K562 (cell line): ENCODE data around the gene KAT7. TPM values are rescaled to one million over a fixed set of nuclear protein-coding genes. Genes with fewer than 3 reads are reported as not detected.

ENCODE experiments used
- CEBPB ChIP-seq: fragments of 450-650 bp; IDR thresholded peaks from 2 replicates; pipeline ENCODE4 v1.6.1; 2016; ENCODE audit warnings: missing genetic modification characterization, missing compliant biosample characterization
- LEF1 ChIP-seq: fragments of 450-650 bp; IDR thresholded peaks from 2 replicates; pipeline ENCODE4 v1.6.1; 2016; ENCODE audit warnings: mild to moderate bottlenecking
- MYNN ChIP-seq, 2 experiments: sonication (generic); formaldehyde crosslinking in 1 of 2; IDR thresholded peaks; 2 replicates each; pipeline versions ENCODE4 v1.5.0 to v1.6.1; 2016 to 2020; ENCODE audit warnings: antibody characterized with exemption in 1 of 2, missing genetic modification reagents in 1 of 2
- PURB ChIP-seq: sonication (generic); formaldehyde crosslinking; IDR thresholded peaks from 2 replicates; pipeline ENCODE4 v1.9.0; 2021; ENCODE audit warnings: low read depth, mild to moderate bottlenecking, missing genetic modification reagents
- SMAD3 ChIP-seq: fragments of 450-650 bp; formaldehyde crosslinking; conservative IDR thresholded peaks from 2 replicates; pipeline ENCODE4 v1.4.0; 2020; ENCODE audit warnings: mild to moderate bottlenecking
- ZBTB1 ChIP-seq: sonication (generic); formaldehyde crosslinking; IDR thresholded peaks from 2 replicates; pipeline ENCODE4 v1.8.1; 2023; ENCODE audit warnings: missing genetic modification reagents, low read depth, mild to moderate bottlenecking, borderline replicate concordance
- ZNF24 ChIP-seq: fragments of 450-650 bp; IDR thresholded peaks from 2 replicates; pipeline ENCODE4 v1.6.1; 2016
- ZNF263 ChIP-seq: sonication (generic); formaldehyde crosslinking; IDR thresholded peaks from 2 replicates; pipeline ENCODE4 v1.8.0; 2022; ENCODE audit warnings: mild to moderate bottlenecking, missing genetic modification reagents, borderline replicate concordance
- ZNF311 ChIP-seq: fragments of 250-450 bp; sonication (Bioruptor Pico); IDR thresholded peaks from 2 replicates; pipeline ENCODE4 v1.4.0; 2020; ENCODE audit warnings: mild to moderate bottlenecking, moderate library complexity
- ZNF780A ChIP-seq: fragments of 250-450 bp; sonication (Bioruptor Pico); IDR thresholded peaks from 2 replicates; pipeline ENCODE4 v1.5.0; 2021; ENCODE audit warnings: mild to moderate bottlenecking
- polyA plus RNA-seq, 8 experiments: library from polyadenylated mRNA; depleted of rRNA in 4 of 8; stranded (reverse) in 5 of 8; unstranded in 3 of 8; fragments of >200 nt; fragmentation: Nextera tagmentation in 2 of 8; fragmentation: Illumina TruSeq in 1 of 8; extraction: Ambion mirVana in 2 of 8; extraction: Trizol in 1 of 8; gene quantifications; 2 replicates each; pipeline versions ENCODE4 v1.2.1 to v1.2.3, GENCODE V29; 2011 to 2014; ENCODE audit warnings: inconsistent platforms in 1 of 8, missing spikeins in 1 of 8
- total RNA-seq, 7 experiments: library from RNA; depleted of rRNA in 6 of 7; stranded (reverse); fragments of >200 nt in 6 of 7; fragmentation: Illumina TruSeq in 2 of 7; extraction: Trizol in 2 of 7; gene quantifications; 2 replicates each; pipeline versions ENCODE4 v1.2.1 to v1.2.3, GENCODE V29; 2011 to 2021; ENCODE audit warnings: low replicate concordance in 1 of 7
- TF ChIP-seq, protein P1 (sequence below): fragments of 200-600 bp; sonication (generic); IDR thresholded peaks from one replicate; pipeline ENCODE4 v1.6.1; 2012; ENCODE audit warnings: mild to moderate bottlenecking, low read depth, low read length, inconsistent platforms
- TF ChIP-seq, protein P2 (sequence below): fragments of 250-450 bp; sonication (Bioruptor Pico); IDR thresholded peaks from 2 replicates; pipeline ENCODE4 v1.9.0; 2021; ENCODE audit warnings: mild to moderate bottlenecking
- TF ChIP-seq, protein P3 (sequence below): sonication (generic); IDR thresholded peaks from 2 replicates; pipeline ENCODE4 v1.6.1; 2016
- TF ChIP-seq, protein P4 (sequence below), 2 experiments: fragments of 450-650 bp in 1 of 2; sonication (generic) in 1 of 2; formaldehyde crosslinking in 1 of 2; IDR thresholded peaks in 1 of 2; conservative IDR thresholded peaks in 1 of 2; 2 replicates each; pipeline versions ENCODE4 v1.6.1 to v1.8.1; 2016 to 2023; ENCODE audit warnings: mild to moderate bottlenecking in 2 of 2, moderate library complexity in 2 of 2, inconsistent platforms in 1 of 2, missing genetic modification reagents in 1 of 2

The KAT7 gene
- total and polyA plus RNA-seq, 9 of the 15 experiments (the other 6 are each of a cell fraction or from before 2014, with no cell fraction given) = 10.8 to 57.3 (median 34.8) TPM

DNA sequence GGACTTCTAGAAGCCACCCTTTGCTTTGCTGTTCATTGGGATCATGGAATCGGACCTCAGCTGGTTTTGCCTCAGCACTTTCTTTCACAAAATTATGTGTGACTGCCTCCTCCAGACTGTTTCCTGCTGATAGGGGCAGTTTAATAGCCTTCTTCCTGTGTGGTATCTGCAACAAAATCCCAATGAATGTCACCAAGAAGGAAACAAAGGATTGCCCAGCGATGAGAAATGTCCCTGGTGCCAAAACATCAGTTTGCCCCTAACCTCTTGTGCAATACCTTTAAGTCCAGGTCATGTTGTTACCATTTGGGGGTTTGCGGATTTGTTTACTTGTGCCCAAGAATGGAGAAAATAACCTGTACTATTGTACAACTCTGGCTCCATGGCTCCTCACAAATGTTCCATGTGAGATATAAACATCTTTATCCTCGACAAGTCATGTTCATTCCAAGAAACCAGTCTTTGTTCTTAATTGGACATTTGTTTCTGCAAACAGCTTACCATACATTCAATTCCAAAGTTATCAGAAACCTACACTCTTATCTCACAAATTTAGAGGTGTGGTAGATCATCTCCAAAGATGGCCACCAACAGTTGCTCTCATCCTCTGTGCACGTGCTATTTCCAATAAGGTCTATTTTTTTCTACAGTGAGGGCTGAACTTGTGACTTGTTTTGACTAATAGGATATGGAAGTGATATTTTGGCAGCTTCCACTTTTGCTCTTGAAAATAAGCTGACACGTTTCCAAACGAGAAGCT is 44.5 kb downstream of the KAT7 start (continued):
- TF ChIP-seq, protein P1, sequence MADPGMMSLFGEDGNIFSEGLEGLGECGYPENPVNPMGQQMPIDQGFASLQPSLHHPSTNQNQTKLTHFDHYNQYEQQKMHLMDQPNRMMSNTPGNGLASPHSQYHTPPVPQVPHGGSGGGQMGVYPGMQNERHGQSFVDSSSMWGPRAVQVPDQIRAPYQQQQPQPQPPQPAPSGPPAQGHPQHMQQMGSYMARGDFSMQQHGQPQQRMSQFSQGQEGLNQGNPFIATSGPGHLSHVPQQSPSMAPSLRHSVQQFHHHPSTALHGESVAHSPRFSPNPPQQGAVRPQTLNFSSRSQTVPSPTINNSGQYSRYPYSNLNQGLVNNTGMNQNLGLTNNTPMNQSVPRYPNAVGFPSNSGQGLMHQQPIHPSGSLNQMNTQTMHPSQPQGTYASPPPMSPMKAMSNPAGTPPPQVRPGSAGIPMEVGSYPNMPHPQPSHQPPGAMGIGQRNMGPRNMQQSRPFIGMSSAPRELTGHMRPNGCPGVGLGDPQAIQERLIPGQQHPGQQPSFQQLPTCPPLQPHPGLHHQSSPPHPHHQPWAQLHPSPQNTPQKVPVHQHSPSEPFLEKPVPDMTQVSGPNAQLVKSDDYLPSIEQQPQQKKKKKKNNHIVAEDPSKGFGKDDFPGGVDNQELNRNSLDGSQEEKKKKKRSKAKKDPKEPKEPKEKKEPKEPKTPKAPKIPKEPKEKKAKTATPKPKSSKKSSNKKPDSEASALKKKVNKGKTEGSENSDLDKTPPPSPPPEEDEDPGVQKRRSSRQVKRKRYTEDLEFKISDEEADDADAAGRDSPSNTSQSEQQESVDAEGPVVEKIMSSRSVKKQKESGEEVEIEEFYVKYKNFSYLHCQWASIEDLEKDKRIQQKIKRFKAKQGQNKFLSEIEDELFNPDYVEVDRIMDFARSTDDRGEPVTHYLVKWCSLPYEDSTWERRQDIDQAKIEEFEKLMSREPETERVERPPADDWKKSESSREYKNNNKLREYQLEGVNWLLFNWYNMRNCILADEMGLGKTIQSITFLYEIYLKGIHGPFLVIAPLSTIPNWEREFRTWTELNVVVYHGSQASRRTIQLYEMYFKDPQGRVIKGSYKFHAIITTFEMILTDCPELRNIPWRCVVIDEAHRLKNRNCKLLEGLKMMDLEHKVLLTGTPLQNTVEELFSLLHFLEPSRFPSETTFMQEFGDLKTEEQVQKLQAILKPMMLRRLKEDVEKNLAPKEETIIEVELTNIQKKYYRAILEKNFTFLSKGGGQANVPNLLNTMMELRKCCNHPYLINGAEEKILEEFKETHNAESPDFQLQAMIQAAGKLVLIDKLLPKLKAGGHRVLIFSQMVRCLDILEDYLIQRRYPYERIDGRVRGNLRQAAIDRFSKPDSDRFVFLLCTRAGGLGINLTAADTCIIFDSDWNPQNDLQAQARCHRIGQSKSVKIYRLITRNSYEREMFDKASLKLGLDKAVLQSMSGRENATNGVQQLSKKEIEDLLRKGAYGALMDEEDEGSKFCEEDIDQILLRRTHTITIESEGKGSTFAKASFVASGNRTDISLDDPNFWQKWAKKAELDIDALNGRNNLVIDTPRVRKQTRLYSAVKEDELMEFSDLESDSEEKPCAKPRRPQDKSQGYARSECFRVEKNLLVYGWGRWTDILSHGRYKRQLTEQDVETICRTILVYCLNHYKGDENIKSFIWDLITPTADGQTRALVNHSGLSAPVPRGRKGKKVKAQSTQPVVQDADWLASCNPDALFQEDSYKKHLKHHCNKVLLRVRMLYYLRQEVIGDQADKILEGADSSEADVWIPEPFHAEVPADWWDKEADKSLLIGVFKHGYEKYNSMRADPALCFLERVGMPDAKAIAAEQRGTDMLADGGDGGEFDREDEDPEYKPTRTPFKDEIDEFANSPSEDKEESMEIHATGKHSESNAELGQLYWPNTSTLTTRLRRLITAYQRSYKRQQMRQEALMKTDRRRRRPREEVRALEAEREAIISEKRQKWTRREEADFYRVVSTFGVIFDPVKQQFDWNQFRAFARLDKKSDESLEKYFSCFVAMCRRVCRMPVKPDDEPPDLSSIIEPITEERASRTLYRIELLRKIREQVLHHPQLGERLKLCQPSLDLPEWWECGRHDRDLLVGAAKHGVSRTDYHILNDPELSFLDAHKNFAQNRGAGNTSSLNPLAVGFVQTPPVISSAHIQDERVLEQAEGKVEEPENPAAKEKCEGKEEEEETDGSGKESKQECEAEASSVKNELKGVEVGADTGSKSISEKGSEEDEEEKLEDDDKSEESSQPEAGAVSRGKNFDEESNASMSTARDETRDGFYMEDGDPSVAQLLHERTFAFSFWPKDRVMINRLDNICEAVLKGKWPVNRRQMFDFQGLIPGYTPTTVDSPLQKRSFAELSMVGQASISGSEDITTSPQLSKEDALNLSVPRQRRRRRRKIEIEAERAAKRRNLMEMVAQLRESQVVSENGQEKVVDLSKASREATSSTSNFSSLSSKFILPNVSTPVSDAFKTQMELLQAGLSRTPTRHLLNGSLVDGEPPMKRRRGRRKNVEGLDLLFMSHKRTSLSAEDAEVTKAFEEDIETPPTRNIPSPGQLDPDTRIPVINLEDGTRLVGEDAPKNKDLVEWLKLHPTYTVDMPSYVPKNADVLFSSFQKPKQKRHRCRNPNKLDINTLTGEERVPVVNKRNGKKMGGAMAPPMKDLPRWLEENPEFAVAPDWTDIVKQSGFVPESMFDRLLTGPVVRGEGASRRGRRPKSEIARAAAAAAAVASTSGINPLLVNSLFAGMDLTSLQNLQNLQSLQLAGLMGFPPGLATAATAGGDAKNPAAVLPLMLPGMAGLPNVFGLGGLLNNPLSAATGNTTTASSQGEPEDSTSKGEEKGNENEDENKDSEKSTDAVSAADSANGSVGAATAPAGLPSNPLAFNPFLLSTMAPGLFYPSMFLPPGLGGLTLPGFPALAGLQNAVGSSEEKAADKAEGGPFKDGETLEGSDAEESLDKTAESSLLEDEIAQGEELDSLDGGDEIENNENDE = no peak
- TF ChIP-seq, protein P2, sequence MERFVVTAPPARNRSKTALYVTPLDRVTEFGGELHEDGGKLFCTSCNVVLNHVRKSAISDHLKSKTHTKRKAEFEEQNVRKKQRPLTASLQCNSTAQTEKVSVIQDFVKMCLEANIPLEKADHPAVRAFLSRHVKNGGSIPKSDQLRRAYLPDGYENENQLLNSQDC (CRISPR knock-in tag) = no peak
- TF ChIP-seq PURB (CRISPR knock-in tag) = no peak
- no peak for TF ChIP-seq ZNF24
- TF ChIP-seq, protein P3, sequence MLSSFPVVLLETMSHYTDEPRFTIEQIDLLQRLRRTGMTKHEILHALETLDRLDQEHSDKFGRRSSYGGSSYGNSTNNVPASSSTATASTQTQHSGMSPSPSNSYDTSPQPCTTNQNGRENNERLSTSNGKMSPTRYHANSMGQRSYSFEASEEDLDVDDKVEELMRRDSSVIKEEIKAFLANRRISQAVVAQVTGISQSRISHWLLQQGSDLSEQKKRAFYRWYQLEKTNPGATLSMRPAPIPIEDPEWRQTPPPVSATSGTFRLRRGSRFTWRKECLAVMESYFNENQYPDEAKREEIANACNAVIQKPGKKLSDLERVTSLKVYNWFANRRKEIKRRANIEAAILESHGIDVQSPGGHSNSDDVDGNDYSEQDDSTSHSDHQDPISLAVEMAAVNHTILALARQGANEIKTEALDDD = peak; percentile 30; the same call in 1 of the 2 replicates
- TF ChIP-seq SMAD3 = no peak
- TF ChIP-seq ZBTB1 (CRISPR knock-in tag) = no peak
- peak; percentile 80 for TF ChIP-seq ZNF311 (CRISPR knock-in tag)
- no peak for TF ChIP-seq ZNF780A (CRISPR knock-in tag)
- TF ChIP-seq ZNF263 (CRISPR knock-in tag) = no peak
- peak; percentile 17; the same call in 1 of the 2 replicates for TF ChIP-seq MYNN (IDR thresholded peaks at IDR 0.05)
- no peak for TF ChIP-seq MYNN (CRISPR knock-in tag; IDR thresholded peaks at IDR 0.05)
- peak; percentile 75 for TF ChIP-seq LEF1
- TF ChIP-seq, protein P4, sequence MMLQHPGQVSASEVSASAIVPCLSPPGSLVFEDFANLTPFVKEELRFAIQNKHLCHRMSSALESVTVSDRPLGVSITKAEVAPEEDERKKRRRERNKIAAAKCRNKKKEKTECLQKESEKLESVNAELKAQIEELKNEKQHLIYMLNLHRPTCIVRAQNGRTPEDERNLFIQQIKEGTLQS (IDR thresholded peaks at IDR 0.05) = peak; percentile 26; the same call in 1 of the 2 replicates
- TF ChIP-seq, protein P4 (CRISPR knock-in tag; conservative IDR thresholded peaks at IDR 0.05) = no peak
- peak; percentile 94 for TF ChIP-seq CEBPB (tag)
